ENCODE data around the gene SRL. TPM values are rescaled to one million over a fixed set of nuclear protein-coding genes. Genes with fewer than 3 reads are reported as not detected.
A peak's percentile ranks its signal among the peaks of the same experiment; 100 is the strongest.

The SRL gene
- total RNA-seq, 5 donors from 2014 or later (not counting 1 experiment from before 2014, with no cell fraction given), result 0.06 TPM; not detected in 4

GRCh38 chr16:4203748-4204147 lies 38.1 kb downstream of the SRL start:
- Histone ChIP-seq H3K4me1 (ENCODE audit: control insufficient read depth in 1 of 2, extremely low read depth in 1 of 2, insufficient read depth in 2 of 2, low read length in 2 of 2) (peaks cover 0 to 23% of the 10 kb centered on the region in 2 experiments), H3K9me3 (no peaks in the 10 kb centered on the region), H3K36me3 (ENCODE audit: control insufficient read depth in 2 of 2, extremely low read depth in 1 of 2, insufficient read depth in 1 of 2, low read length in 1 of 2) (no peaks in the 10 kb centered on the region), H3K27ac (ENCODE audit: low read length) (no peak overlapping the region), H3K27me3 (replicated peaks in 1 of 2; ENCODE audit: control insufficient read depth in 2 of 2, extremely low read depth in 1 of 2, insufficient read depth in 2 of 2, low read length in 1 of 2) (peaks cover 0 to 43% of the 10 kb centered on the region in 2 experiments), H3K4me3 (ENCODE audit: control insufficient read depth in 1 of 2, extremely low read depth in 1 of 2, low read length in 1 of 2) (no peak overlapping the region)
- Mint-ChIP-seq H3K4me3 (no peak overlapping the region), H3K4me1 (peaks cover 12 to 24% (median 21%) of the 10 kb centered on the region in 3 donors), H3K9me3 (no peaks in the 10 kb centered on the region), H3K27ac (no peak overlapping the region), H3K27me3 (peaks cover 6 to 7% of the 10 kb centered on the region in 2 donors), H3K36me3 (no peaks in the 10 kb centered on the region)
- DNase-seq (no peak), ATAC-seq (replicated peaks in 1 of 4) (no peak)
- WGBS (ENCODE audit: insufficient coverage), result 91% methylated on average over 7 of the region's 11 CpGs
- POLR2A ChIA-PET, result no interaction called here
- CTCF ChIA-PET, result interaction anchor here in 1 of 2 donors (0.6 kb wide), 1 partner anchor 852 kb away, joined by 5 read pairs; no protein-coding TSS in a partner anchor

GRCh38 chr16:4202615-4203345 lies 39.1 kb downstream of the SRL start:
- DNase-seq (no peak), ATAC-seq (replicated peaks in 1 of 4) (no peak)
- H3K27me3 Mint-ChIP-seq, result peaks cover 6 to 7% of the 10 kb centered on the region in 2 donors
- no peak overlapping the region for H3K27ac Mint-ChIP-seq
- CTCF ChIA-PET, result no interaction called here
- no peak overlapping the region for H3K4me3 Mint-ChIP-seq
- no peaks in the 10 kb centered on the region for H3K36me3 ChIP-seq (ENCODE audit: control insufficient read depth in 2 of 2, extremely low read depth in 1 of 2, insufficient read depth in 1 of 2, low read length in 1 of 2)
- H3K4me1 Mint-ChIP-seq, result peaks cover 12 to 22% (median 17%) of the 10 kb centered on the region in 3 donors
- POLR2A ChIA-PET, result no interaction called here
- no peaks in the 10 kb centered on the region for H3K36me3 Mint-ChIP-seq
- H3K27me3 ChIP-seq (replicated peaks in 1 of 2; ENCODE audit: control insufficient read depth in 2 of 2, extremely low read depth in 1 of 2, insufficient read depth in 2 of 2, low read length in 1 of 2), result peaks cover 0 to 41% of the 10 kb centered on the region in 2 experiments
- WGBS (ENCODE audit: insufficient coverage), result 92% methylated on average over 10 of the region's 21 CpGs
- H3K4me3 ChIP-seq (ENCODE audit: control insufficient read depth in 1 of 2, extremely low read depth in 1 of 2, low read length in 1 of 2), result no peak overlapping the region
- no peak overlapping the region for H3K27ac ChIP-seq (ENCODE audit: low read length)
- H3K4me1 ChIP-seq (ENCODE audit: control insufficient read depth in 1 of 2, extremely low read depth in 1 of 2, insufficient read depth in 2 of 2, low read length in 2 of 2), result peaks cover 0 to 23% of the 10 kb centered on the region in 2 experiments
- H3K9me3 Mint-ChIP-seq, result no peaks in the 10 kb centered on the region
- H3K9me3 ChIP-seq, result no peaks in the 10 kb centered on the region

GRCh38 chr16:4200781-4201137 lies 41.1 kb downstream of the SRL start:
- CTCF ChIA-PET, result no interaction called here
- DNase-seq, result no peak
- H3K4me1 ChIP-seq (ENCODE audit: control insufficient read depth in 1 of 2, extremely low read depth in 1 of 2, insufficient read depth in 2 of 2, low read length in 2 of 2), result peaks cover 0 to 7% of the 10 kb centered on the region in 2 experiments
- no peaks in the 10 kb centered on the region for H3K36me3 ChIP-seq (ENCODE audit: control insufficient read depth in 2 of 2, extremely low read depth in 1 of 2, insufficient read depth in 1 of 2, low read length in 1 of 2)
- no peak overlapping the region for H3K27ac ChIP-seq (ENCODE audit: low read length)
- H3K4me3 ChIP-seq (ENCODE audit: control insufficient read depth in 1 of 2, extremely low read depth in 1 of 2, low read length in 1 of 2), result no peak overlapping the region
- Mint-ChIP-seq H3K27me3 (peaks cover 5 to 6% of the 10 kb centered on the region in 2 donors), H3K36me3 (no peaks in the 10 kb centered on the region), H3K4me3 (no peak overlapping the region), H3K4me1 (peaks cover 5 to 8% (median 6%) of the 10 kb centered on the region in 3 donors), H3K9me3 (no peaks in the 10 kb centered on the region), H3K27ac (no peak overlapping the region)
- POLR2A ChIA-PET, result no interaction called here
- H3K27me3 ChIP-seq (replicated peaks in 1 of 2; ENCODE audit: control insufficient read depth in 2 of 2, extremely low read depth in 1 of 2, insufficient read depth in 2 of 2, low read length in 1 of 2), result peaks cover 0 to 22% of the 10 kb centered on the region in 2 experiments
- no CpG with 5 or more reads among the region's 1 CpG for WGBS (ENCODE audit: insufficient coverage)
- ATAC-seq (replicated peaks in 1 of 4), result no peak
- H3K9me3 ChIP-seq, result no peaks in the 10 kb centered on the region

DNA sequence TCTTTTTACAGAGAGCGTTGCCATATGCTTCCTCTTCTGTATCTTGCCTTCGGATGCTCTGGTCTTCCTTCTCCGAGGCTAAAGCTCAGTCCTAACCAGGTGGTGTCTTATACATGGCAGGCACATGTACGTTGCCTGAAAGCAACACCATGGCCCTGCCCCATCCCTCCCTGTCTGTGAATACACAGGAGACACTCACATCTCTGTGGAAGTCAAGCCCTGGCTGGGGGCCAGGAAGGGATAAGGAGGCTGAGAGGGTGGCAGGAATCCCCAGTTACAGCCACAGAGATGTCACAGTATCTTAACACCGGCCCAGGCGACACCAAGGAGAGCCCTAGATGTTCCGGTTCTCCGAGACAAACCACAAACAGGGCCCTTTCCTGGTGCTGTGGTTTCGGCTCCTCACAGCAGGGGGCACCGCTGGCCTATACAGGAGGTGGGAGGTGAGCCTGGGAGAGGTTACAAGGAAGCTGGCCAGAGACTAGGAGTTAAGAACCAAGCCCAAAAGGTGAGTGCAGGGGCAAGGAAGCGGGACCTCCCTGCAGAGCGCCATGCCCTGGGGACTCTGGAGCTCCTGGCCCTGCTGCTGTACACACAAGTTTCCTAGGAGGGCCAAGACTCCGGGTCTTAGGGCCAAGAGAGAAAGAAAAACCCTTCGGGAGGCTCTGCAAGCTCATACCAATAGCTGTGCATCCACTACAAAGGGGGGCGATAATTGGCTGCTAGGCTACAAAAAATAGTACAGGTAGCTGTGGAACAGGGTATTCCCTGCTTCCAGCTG lies 41.7 kb downstream of the SRL start:
- Histone ChIP-seq H3K27ac (ENCODE audit: low read length) (no peak overlapping the region), H3K4me3 (ENCODE audit: control insufficient read depth in 1 of 2, extremely low read depth in 1 of 2, low read length in 1 of 2) (no peak overlapping the region), H3K36me3 (ENCODE audit: control insufficient read depth in 2 of 2, extremely low read depth in 1 of 2, insufficient read depth in 1 of 2, low read length in 1 of 2) (no peaks in the 10 kb centered on the region), H3K27me3 (replicated peaks in 1 of 2; ENCODE audit: control insufficient read depth in 2 of 2, extremely low read depth in 1 of 2, insufficient read depth in 2 of 2, low read length in 1 of 2) (peaks cover 0 to 17% of the 10 kb centered on the region in 2 experiments), H3K9me3 (no peaks in the 10 kb centered on the region), H3K4me1 (ENCODE audit: control insufficient read depth in 1 of 2, extremely low read depth in 1 of 2, insufficient read depth in 2 of 2, low read length in 2 of 2) (peaks cover 0 to 7% of the 10 kb centered on the region in 2 experiments)
- no peak overlapping the region for H3K4me3 Mint-ChIP-seq
- ChIA-PET POLR2A (no interaction called here), CTCF (interaction anchor here in 1 of 2 donors (0.6 kb wide), 1 partner anchor 269 kb away, joined by 5 read pairs; no protein-coding TSS in a partner anchor)
- 49% methylated on average over 8 of the region's 15 CpGs for WGBS (ENCODE audit: insufficient coverage)
- no peaks in the 10 kb centered on the region for H3K9me3 Mint-ChIP-seq
- no peak overlapping the region for H3K27ac Mint-ChIP-seq
- H3K27me3 Mint-ChIP-seq, result peaks cover 5 to 6% of the 10 kb centered on the region in 2 donors
- ATAC-seq (replicated peaks in 1 of 4) (peak in 2 of 4 experiments; percentile 55), DNase-seq (peak in 13 of 35 experiments; percentile 5 to 37 (median 10))
- H3K4me1 Mint-ChIP-seq, result peaks cover 5 to 8% (median 6%) of the 10 kb centered on the region in 3 donors
- H3K36me3 Mint-ChIP-seq, result no peaks in the 10 kb centered on the region

GRCh38 chr16:4198816-4199215 lies 43.1 kb downstream of the SRL start:
- no peak for DNase-seq
- Histone ChIP-seq H3K4me3 (ENCODE audit: control insufficient read depth in 1 of 2, extremely low read depth in 1 of 2, low read length in 1 of 2) (no peak overlapping the region), H3K4me1 (ENCODE audit: control insufficient read depth in 1 of 2, extremely low read depth in 1 of 2, insufficient read depth in 2 of 2, low read length in 2 of 2) (peaks cover 0 to 7% of the 10 kb centered on the region in 2 experiments), H3K27ac (ENCODE audit: low read length) (no peak overlapping the region), H3K36me3 (ENCODE audit: control insufficient read depth in 2 of 2, extremely low read depth in 1 of 2, insufficient read depth in 1 of 2, low read length in 1 of 2) (no peaks in the 10 kb centered on the region), H3K9me3 (no peaks in the 10 kb centered on the region), H3K27me3 (replicated peaks in 1 of 2; ENCODE audit: control insufficient read depth in 2 of 2, extremely low read depth in 1 of 2, insufficient read depth in 2 of 2, low read length in 1 of 2) (peaks cover 0 to 17% of the 10 kb centered on the region in 2 experiments)
- POLR2A ChIA-PET, result interaction anchor here in 1 of 2 donors (0.6 kb wide), 1 partner anchor 666 kb away, joined by 5 read pairs; no protein-coding TSS in a partner anchor
- 100% methylated on average over 1 of the region's 4 CpGs for WGBS (ENCODE audit: insufficient coverage)
- H3K27me3 Mint-ChIP-seq, result peaks cover 5 to 6% of the 10 kb centered on the region in 2 donors
- no peak overlapping the region for H3K27ac Mint-ChIP-seq
- peaks cover 5 to 8% (median 6%) of the 10 kb centered on the region in 3 donors for H3K4me1 Mint-ChIP-seq
- no peak overlapping the region for H3K4me3 Mint-ChIP-seq
- H3K36me3 Mint-ChIP-seq, result no peaks in the 10 kb centered on the region
- no peak for ATAC-seq (replicated peaks in 1 of 4)
- CTCF ChIA-PET, result interaction anchor here in 1 of 2 donors (0.7 kb wide), 1 partner anchor 55 kb away, joined by 3 read pairs; no protein-coding TSS in a partner anchor
- no peaks in the 10 kb centered on the region for H3K9me3 Mint-ChIP-seq

DNA sequence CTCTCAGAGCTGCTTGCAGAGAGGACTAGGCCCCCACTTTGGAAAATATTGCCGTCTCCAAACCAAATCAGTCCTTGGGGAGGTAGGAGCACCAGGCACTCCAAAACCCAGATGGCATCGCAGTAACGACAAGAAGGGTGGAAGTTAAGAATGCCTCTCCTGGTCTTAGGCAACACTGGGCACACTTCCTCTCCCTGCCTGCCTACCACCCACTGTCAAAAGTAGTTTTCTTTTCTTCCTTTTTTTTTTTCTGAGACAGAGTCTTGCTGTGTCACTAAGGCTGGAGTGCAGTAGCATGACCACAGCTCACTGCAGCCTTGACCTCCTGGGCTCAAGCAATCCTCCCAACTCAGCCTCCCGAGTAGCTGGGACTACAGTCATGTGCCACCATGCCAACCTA lies 47.2 kb downstream of the SRL start:
- Histone ChIP-seq H3K27ac (ENCODE audit: low read length) (no peak overlapping the region), H3K4me3 (ENCODE audit: control insufficient read depth in 1 of 2, extremely low read depth in 1 of 2, low read length in 1 of 2) (no peak overlapping the region), H3K27me3 (replicated peaks in 1 of 2; ENCODE audit: control insufficient read depth in 2 of 2, extremely low read depth in 1 of 2, insufficient read depth in 2 of 2, low read length in 1 of 2) (peaks cover 0 to 9% of the 10 kb centered on the region in 2 experiments), H3K36me3 (ENCODE audit: control insufficient read depth in 2 of 2, extremely low read depth in 1 of 2, insufficient read depth in 1 of 2, low read length in 1 of 2) (no peaks in the 10 kb centered on the region), H3K9me3 (no peaks in the 10 kb centered on the region), H3K4me1 (ENCODE audit: control insufficient read depth in 1 of 2, extremely low read depth in 1 of 2, insufficient read depth in 2 of 2, low read length in 2 of 2) (no peaks in the 10 kb centered on the region)
- peaks cover 0 to 1% of the 10 kb centered on the region in 2 donors for H3K27me3 Mint-ChIP-seq
- no peak overlapping the region for H3K27ac Mint-ChIP-seq
- H3K4me1 Mint-ChIP-seq, result no peaks in the 10 kb centered on the region
- H3K4me3 Mint-ChIP-seq, result no peak overlapping the region
- ATAC-seq (replicated peaks in 1 of 4) (no peak), DNase-seq (no peak)
- ChIA-PET POLR2A (no interaction called here), CTCF (no interaction called here)
- WGBS (ENCODE audit: insufficient coverage), result 69% methylated on average over 2 of the region's 4 CpGs
- no peaks in the 10 kb centered on the region for H3K9me3 Mint-ChIP-seq
- H3K36me3 Mint-ChIP-seq, result no peaks in the 10 kb centered on the region
